GM18511 (cell line): Measurements from ENCODE around the gene PEF1.

Source experiments
- ATAC-seq: cut with Tn5 transposase; IDR thresholded peaks from one replicate; pipeline ENCODE4 v1.9.1; 2021; ENCODE audit warnings: mild to moderate bottlenecking, moderate library complexity; ENCODE audit not compliant: unreplicated experiment

The PEF1 gene

DNA sequence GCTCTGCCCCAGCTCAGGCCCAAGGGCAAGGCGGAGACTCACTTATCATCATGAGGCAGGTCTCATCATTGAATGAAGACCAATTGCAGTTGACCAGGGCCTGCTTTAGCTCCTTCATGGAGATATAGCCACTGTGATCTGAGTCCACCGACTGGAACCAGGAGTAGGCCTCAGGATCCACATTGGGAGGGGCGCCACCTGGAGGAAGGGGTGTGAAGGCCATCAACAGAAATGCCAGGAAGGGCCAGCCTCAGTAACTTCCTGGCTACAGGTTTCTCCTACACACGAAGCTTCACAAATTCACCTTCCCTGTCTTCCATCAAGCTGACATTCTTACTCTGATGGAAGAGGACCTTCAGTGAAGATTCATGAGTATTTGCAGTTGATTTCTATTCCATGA is 11.6 kb downstream of the PEF1 start:
- no peak for ATAC-seq

DNA sequence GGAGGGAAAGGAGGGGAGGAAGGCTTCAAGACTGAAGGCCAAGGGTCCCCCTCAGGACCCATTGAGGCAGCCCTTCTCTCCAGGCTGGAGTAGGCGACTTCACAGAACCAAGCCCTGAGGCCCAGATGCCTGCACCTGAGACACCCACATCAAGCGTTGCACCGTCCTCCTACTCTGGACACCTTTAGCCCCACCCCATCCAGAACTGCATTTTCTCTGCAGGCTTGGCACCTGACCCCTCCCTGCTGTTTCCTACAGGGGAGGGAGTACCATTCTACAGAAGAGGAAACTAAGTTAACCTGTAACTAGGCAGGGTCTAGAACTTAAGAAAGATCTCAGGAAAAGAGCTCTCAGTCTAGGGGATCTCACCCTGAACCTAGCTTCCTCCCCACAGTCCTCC is 12.0 kb downstream of the PEF1 start:
- no peak for ATAC-seq

DNA sequence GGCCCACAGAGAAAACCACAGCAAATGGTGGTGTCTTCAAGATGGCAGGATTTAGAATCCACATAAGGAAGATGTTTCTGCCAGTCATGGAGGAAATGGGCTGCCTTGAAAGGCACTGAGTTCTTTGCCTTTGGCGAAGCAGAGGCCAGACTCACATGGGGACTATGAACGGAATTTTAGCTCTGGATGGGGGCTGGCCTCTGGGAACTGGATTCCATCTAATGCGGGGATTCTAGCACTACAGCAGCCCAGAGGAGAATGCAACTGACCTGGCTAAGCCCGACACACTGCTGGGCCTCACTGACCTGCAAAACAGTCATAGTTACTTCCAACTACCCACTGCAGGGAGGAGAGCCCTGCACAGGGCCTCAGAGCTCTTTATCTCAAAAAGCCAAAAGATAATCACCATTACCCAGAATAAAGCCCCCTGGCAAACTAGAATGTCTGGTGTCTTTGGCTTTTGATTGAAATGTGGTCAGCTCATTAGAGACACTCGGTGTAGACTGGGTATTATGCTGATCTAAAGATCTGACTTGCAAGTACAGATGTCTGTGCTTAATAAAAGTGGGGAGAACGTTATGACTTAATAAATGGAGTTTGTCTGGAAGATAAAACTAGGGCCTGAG is 15.6 kb downstream of the PEF1 start:
- ATAC-seq = no peak

DNA sequence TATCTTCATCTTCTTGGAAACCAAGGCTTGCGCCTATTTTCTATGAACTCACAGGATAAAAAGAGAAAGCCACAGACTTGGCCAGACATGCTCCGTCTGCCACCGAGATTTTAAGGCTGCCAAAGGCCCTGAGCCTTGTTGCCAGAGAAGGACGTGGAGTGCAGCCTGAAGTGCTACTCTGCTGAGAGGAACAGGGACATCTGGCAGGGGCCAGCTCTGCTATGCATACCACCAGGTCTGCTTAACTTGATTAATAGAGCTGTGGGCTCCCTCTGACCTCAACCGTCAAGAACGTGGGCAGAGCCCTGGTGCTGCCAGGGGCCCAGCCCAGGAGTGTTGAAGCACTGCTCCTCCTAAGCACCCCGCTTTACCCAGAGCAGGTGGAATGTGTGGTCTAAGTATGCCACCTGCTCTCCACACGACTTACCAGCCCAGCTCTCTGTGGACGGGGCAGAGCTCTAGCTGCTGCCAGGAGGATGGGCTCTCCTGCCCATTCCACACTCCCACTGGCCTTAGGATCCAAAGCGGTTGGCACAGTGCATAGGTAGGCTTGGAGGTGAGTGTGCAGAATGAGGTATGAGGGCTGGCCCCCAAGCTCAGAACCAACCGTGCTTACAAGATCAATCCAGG is 16.6 kb downstream of the PEF1 start:
- ATAC-seq = no peak

DNA sequence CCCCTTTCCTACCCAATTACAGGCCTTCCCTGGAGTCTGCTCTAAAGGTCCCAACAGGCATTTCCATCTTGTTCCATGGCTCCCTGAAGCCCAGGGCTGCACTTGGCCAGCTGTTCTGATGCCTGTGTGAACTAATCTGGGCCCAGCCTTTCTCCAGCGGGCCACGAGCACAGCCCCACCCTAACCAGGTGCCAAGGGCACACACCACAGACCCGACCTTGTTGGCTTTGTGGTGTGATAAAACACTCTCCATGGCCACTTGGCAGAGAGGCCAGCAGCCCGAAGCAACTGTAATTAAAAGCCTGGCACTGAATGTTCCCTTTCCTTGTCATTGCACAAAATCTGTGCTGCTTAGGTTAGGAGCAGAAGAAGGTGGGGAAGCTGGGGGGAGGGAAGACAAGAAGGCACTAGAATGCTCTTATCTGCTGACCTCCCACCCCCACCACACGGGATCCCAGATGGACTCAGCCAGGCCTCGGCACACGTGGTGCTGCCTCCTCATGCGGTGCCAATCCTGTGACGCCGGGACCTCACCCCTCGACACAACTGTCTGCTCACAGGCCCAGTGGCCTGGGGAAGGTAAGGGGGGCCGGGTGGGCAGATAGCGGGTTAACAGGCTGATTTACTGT is 17.3 kb downstream of the PEF1 start:
- ATAC-seq = no peak

DNA sequence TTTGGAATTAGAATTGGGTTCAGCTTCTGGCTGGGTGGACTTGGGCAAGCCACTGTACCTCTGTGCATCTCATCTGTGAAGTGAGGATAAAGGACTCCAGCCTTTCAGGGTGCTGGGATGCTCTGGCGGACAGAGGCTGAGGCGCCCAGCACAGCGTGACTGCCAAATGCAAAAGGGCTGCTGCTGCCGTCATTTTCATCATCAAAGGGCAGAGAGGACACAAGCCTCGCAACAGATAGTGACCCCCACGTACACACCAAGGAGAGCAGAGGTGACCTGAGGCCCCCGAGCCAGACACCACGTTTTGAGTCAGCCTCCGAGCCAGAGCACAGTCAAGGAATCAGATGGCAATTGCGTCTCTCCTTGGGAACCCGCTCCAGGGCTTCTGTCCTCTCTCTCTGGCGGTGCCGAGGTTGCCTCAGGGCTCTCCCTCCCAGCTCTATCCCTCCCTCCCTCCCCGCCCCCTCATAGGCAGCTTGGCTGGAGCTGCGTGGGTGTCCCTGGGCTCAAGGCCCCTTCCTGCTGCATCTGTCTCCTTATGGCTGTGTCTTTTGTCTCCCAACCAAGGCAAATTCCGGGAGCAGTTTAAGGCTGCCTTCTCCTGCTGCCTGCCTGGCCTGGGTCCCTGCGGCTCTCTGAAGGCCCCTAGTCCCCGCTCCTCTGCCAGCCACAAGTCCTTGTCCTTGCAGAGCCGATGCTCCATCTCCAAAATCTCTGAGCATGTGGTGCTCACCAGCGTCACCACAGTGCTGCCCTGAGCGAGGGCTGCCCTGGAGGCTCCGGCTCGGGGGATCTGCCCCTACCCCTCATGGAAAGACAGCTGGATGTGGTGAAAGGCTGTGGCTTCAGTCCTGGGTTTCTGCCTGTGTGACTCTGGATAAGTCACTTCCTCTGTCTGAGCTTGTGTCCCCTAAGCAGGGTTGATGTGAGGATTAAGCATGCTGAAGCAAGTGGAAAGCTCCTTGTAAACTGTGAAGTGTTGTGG is 18.2 kb downstream of the PEF1 start:
- no peak for ATAC-seq

DNA sequence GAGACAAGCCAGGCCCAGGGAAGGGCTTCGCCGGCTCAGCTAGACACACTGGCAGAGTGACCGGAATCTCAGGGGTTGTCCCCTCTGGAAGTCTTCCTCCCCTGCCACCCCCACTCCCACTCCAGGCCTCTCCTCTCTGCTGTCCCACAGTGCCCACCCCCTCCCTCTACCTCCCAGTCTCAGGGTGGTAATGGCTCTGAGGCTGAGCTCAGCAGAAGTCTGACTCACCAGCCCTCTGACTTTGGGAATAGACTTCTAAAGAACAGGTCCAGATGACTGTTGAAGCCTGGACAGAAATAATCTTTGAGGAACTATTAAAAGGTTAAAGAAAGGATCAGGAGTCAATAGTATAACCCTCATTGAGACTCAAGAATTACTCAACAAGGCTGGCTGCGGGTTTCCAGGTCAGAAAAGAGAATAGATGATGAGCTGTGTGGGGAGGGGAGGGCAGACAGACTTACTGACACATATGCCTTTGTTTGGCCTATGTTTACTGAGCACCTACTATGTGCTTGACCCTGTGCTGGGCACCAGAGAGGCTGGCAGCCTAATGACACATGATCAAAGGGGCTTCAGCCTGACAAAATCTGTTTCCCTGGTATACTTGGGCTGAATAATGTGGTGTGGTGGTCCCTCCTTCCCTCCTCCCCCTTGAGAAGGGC is 19.0 kb downstream of the PEF1 start:
- ATAC-seq = no peak

DNA sequence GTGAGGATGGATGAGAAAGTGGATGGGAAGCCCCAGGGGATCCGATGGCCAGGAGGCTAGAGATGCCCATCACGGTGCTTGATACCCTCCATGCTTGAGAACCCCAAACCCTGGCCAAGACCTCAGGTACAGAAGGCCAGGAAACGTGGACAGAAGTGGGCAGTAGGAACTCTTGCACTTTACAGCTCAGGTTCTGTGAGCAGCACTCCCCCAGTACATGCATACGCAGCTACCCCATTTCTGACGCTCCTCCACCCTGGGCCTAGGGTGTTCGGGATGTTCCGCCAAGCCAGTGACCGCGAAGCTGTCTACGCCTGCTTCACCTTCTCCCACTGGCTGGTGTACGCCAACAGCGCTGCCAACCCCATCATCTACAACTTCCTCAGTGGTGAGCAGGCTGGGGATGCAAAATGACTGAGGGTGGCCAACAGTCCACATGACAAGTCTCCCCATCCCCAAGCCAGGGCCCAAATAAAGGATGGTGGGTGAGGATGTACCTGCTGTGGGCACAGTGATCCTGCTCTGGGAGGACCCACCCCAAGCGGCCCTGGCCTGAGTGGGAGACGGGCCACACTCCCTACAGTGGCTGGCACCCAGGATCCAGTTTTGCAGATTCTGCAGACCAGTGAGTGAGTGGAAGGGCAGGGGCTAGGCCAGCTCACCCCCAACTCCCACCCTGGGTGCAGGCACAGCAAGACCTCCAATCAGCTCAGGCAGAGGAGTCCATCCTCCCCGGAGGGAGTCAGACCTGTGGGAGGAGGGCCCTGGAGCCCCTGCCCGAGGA is 19.8 kb downstream of the PEF1 start:
- ATAC-seq = no peak

DNA sequence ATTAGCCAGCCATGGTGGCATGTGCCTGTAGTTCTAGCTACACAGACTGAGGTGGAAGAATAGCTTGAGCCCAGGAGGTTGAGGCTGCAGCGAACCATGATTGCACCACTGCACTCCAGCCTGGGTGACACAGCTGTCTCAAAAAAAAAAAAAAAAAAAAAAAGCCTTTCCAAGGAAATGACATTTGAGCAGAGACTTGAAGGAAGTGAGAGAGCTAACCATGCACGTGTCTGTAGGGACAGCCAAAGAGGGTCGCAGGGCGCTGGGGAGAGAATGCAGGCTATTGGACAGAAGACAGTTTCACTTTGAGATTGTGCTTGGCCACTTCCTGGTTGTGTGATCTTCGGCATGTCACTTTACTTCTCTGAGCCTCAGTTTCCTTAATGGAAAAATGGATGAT is 20.4 kb downstream of the PEF1 start:
- no peak for ATAC-seq

DNA sequence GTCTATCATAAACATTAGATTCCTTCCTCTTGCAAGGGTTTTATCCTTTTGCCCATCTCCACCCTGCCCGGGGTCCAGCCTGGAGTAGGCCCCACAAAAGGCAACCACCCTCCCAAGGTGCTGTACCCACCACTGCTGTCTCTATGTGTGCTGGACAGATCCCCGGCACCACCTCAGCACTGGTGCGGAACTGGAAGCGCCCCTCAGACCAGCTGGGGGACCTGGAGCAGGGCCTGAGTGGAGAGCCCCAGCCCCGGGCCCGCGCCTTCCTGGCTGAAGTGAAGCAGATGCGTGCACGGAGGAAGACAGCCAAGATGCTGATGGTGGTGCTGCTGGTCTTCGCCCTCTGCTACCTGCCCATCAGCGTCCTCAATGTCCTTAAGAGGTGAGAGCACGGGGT is 21.3 kb downstream of the PEF1 start:
- no peak for ATAC-seq

DNA sequence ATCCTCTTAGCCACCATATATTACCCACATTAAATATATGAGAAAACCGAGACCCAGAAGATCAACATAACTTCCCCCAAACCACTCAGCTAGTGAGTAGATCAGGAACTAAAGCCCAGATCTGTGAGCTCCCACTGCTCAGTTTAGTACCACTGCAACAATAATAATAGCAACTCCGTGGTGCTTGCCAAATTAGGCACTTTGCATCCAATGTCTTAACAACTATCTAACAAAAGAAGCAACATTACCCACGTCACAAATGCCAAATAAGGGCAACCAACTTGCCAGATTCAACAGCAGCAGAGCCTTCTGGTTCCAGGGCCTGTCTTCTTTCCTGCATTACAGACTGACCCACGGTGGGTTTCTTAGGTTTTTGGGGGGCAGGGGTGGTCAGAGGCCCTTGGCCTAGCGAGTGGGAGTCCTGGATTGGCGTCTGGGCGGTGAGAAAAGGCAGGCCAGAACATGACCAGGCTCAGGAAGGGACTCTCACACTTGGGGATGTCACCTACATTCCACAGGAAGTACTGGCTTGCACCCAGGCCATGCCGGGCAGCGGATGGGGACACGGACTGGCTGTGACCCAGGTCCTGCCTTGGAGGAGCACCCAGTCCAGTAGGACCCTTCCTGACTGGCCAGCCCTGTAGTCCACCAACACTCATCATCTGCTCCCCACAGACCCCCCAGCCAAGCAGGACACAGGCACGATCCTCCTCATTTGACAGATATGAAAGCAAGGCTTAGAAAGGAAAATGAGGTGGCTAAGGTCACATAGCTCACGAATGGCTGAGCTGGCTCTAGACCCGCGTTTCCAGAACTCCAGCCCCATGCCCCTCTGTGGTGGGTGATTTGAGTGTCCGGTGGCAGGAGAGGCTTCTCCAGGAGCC is 22.6 kb downstream of the PEF1 start:
- ATAC-seq = no peak

DNA sequence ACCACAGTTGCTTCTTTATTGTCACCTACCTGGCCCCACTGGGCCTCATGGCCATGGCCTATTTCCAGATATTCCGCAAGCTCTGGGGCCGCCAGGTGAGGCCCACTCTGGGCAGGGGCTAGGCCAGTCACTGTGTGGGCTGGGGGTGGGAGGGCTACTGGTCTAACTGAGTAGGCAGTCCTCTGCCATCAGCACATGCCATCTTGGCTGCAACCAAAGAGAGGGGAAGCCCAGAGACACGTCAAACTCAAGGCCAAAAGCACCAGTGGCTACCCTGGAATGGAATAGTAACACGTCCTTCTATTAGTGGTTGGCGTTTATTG is 23.2 kb downstream of the PEF1 start:
- ATAC-seq = no peak

DNA sequence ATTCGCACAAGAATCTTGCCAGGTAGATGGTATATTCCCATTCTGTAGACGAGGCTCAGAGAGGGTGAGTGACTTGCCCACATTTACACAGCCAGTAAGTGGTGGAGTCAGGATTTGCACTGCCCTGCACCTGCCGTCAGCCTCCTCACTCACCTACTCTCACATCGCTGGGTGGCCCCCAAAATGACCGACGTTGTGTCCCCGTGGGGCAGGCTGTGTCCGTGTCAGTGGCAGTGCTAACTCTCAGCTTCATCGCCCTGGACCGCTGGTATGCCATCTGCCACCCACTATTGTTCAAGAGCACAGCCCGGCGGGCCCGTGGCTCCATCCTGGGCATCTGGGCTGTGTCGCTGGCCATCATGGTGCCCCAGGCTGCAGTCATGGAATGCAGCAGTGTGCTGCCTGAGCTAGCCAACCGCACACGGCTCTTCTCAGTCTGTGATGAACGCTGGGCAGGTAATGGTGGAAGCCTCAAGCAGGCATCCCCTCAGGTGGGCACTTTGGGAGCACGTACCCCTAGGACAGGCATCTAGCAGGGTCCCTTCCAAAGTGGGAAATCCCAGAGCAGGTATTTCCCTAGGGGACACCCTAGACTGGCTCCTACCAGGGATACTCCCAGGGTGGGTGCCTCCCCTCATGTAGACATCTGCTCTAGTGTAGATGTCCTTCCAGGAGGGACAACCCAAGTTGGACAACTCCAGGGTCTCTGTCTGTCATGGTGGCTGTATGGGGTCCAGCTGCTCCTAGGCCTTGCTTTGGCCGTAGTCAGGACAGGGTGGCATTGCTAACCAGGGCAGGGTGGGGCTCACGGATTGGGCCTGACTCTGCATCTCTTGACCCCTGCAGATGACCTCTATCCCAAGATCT is 23.8 kb downstream of the PEF1 start:
- no peak for ATAC-seq

DNA sequence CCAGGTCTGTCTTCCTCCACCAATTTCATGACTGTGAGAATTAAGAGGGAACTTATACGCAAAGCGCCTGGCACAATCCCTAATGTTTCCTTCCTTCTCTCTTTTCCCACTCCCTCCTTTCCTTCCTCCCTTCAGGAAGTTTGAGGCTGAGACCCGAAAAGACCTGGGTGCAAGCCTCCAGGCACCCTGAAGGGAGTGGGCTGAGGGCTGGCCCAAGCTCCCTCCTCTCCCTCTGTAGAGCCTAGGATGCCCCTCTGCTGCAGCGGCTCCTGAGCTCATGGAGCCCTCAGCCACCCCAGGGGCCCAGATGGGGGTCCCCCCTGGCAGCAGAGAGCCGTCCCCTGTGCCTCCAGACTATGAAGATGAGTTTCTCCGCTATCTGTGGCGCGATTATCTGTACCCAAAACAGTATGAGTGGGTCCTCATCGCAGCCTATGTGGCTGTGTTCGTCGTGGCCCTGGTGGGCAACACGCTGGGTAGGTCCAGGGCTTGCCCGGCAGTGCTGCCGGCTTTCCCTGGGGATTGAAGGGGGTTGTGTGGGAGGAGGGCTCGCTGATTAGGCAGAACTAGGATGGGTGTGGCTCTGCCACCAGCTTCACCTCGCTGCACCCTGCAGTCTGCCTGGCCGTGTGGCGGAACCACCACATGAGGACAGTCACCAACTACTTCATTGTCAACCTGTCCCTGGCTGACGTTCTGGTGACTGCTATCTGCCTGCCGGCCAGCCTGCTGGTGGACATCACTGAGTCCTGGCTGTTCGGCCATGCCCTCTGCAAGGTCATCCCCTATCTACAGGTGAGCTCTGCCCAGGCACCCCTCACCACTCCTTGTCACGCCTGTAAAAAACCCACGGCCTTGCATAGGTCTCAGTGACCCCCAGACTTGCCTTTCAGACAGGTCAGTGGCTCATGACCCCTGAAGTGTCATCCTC is 25.5 kb downstream of the PEF1 start:
- ATAC-seq = no peak

DNA sequence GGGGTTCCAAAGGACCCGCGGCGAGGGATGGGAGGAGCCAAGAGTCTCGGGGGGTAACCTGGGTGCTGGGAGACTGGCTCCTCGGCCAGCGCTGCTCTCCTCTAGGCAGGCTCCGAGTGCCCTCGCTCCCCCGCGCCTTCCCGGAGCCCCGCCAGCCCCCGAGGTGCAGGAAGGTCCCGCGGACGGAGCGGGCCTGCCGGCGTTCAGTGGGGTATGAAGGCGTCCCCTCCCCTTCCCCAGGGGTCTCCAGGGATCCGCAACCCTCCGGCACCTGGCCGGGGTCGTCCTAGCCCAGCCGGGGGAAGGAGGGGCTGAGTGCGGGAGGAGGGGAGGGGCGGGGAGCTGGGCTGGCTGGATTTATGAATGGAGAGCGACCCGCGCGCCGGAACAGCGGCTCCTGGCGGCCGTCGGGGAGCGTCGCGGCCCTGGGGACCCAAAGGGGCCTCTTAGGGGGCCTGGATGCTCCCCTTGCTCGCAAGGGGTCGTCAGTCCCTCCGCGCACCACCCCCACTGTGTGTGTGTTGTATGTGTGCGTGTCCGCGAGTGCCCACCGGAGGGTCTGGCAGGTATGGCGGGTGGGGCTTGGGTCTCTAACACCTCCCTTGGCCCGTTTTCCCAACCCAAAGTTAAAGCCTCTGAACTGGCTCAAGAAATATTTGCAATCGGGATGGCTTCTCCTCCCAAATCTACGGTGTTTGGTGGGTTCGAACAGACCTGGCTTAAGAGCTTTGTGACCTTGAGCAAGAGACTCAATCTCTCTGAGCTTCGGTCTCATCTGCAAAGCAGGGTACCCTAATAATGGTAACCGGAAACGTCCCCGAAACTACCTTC is 26.5 kb downstream of the PEF1 start:
- ATAC-seq = no peak

DNA sequence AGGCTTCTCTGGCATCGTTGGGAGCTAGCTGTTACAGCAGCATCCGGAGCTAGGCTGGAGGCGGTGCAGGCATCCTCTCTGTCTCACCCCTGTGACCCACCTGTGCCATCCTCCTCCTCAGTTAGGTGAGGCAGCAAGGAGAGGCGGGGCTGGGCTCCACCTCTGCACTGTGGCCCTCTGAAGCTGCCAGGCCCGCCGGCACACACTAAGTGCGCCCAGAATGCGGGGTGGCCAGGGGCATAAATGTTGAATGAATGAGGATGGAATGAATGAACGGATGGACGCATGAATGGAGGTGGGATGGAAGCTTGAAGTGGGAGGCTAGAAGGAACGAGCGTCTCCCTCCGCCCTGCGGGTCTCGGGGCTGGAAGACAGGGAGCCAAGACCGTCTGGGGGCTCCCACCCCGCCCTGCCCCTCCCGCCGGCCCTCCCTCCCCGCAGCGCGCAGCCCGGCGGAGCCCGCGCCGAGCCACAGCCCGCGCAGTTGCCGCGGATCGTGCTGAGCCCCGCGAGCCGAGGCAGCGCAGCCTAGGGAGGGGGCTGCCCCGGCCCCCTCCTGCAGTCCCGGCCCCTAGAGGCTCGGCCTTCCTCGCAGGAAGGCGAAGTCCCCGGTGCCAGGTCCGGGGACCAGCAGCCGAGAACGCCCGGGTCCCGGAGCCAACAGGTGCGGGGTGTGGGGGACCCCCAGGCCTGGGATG is 27.3 kb downstream of the PEF1 start, which contains the start of gene HCRTR1:
HCRTR1 (plus strand) TSS at position 472 of the 698 bp plus-strand sequence. CDS start 1,504 bp downstream, outside the sequence.
- ATAC-seq = no peak
